K562 (cell line): Measurements from ENCODE around the gene UBE2U.

ENCODE experiments used
- ATF1 ChIP-seq, 2 experiments: fragments of 450-650 bp in 1 of 2; IDR thresholded peaks; 2 replicates each; pipeline ENCODE4 v1.6.1; 2016; ENCODE audit warnings: missing compliant biosample characterization in 1 of 2, missing genetic modification characterization in 1 of 2
- FOXJ3 ChIP-seq: sonication (generic); formaldehyde crosslinking; IDR thresholded peaks from 2 replicates; pipeline ENCODE4 v1.4.0; 2020; ENCODE audit warnings: mild to moderate bottlenecking, missing genetic modification reagents
- KLF16 ChIP-seq: IDR thresholded peaks from 2 replicates; pipeline ENCODE4 v1.6.1; 2016; ENCODE audit warnings: antibody characterized with exemption
- NBN ChIP-seq: fragments of 450-650 bp; IDR thresholded peaks from 2 replicates; pipeline ENCODE4 v1.6.1; 2016; ENCODE audit warnings: low read depth, mild to moderate bottlenecking
- NFATC3 ChIP-seq: fragments of 450-650 bp; IDR thresholded peaks from 2 replicates; pipeline ENCODE4 v1.6.1; 2017; ENCODE audit warnings: mild to moderate bottlenecking
- SAFB2 ChIP-seq: fragments of 200-400 bp; formaldehyde crosslinking; IDR thresholded peaks from 2 replicates; pipeline ENCODE4 v1.6.1; 2018; ENCODE audit warnings: borderline replicate concordance, low read length, low read depth, moderate library complexity; ENCODE audit not compliant: severe bottlenecking
- SNRNP70 ChIP-seq: fragments of 200-400 bp; formaldehyde crosslinking; optimal IDR thresholded peaks from 2 replicates; pipeline ENCODE3; 2017; ENCODE audit warnings: low read depth, low read length
- TAF1 ChIP-seq: IDR thresholded peaks from 2 replicates; pipeline ENCODE4 v1.6.1; 2011; ENCODE audit warnings: mild to moderate bottlenecking, low read length, moderate library complexity; ENCODE audit not compliant: insufficient read depth, control insufficient read depth, severe bottlenecking; ENCODE audit errors: extremely low read depth
- ZBTB33 ChIP-seq: sonication (generic); formaldehyde crosslinking; IDR thresholded peaks from 2 replicates; pipeline ENCODE4 v1.8.1; 2023; ENCODE audit warnings: mild to moderate bottlenecking, missing genetic modification reagents
- TF ChIP-seq, protein P1 (sequence below), 3 experiments: IDR thresholded peaks in 2 of 3; conservative IDR thresholded peaks in 1 of 3; 2 replicates each; pipeline ENCODE4 v1.5.1; 2011 to 2012; ENCODE audit warnings: low read length in 3 of 3, mild to moderate bottlenecking in 3 of 3, control low read depth in 2 of 3, improper control_type of control experiment in 1 of 3, inconsistent platforms in 1 of 3, low read depth in 1 of 3, mixed read lengths in 1 of 3, moderate library complexity in 1 of 3; ENCODE audit not compliant: insufficient read depth in 2 of 3

GRCh38 chr1:64183395-64184002 lies 19.9 kb upstream of the UBE2U start:
- TF ChIP-seq NFATC3 (no peak), SNRNP70 (no peak), FOXJ3 (CRISPR knock-in tag) (no peak), ZBTB33 (no peak), KLF16 (no peak), NBN (no peak), TAF1 (no peak), ATF1 (CRISPR knock-in tag; IDR thresholded peaks at IDR 0.05) (no peak), ATF1 (tag; IDR thresholded peaks at IDR 0.05) (no peak), SAFB2 (no peak)
- TF ChIP-seq, protein P1, sequence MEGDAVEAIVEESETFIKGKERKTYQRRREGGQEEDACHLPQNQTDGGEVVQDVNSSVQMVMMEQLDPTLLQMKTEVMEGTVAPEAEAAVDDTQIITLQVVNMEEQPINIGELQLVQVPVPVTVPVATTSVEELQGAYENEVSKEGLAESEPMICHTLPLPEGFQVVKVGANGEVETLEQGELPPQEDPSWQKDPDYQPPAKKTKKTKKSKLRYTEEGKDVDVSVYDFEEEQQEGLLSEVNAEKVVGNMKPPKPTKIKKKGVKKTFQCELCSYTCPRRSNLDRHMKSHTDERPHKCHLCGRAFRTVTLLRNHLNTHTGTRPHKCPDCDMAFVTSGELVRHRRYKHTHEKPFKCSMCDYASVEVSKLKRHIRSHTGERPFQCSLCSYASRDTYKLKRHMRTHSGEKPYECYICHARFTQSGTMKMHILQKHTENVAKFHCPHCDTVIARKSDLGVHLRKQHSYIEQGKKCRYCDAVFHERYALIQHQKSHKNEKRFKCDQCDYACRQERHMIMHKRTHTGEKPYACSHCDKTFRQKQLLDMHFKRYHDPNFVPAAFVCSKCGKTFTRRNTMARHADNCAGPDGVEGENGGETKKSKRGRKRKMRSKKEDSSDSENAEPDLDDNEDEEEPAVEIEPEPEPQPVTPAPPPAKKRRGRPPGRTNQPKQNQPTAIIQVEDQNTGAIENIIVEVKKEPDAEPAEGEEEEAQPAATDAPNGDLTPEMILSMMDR (IDR thresholded peaks at IDR 0.05 in 2 of 3, conservative IDR thresholded peaks at IDR 0.05 in 1 of 3; ENCODE audit: insufficient read depth in 2 of 3, low read depth in 1 of 3, low read length in 3 of 3), result no peak
